HPDE6-E6E7 (cell line): ENCODE measurements around the gene ANAPC2.

Source experiments
- DNase-seq: peaks from one replicate; pipeline ENCODE4 v3.0.0; 2011; ENCODE audit warnings: missing footprints; ENCODE audit errors: extremely low spot score

ANAPC2 gene

DNA sequence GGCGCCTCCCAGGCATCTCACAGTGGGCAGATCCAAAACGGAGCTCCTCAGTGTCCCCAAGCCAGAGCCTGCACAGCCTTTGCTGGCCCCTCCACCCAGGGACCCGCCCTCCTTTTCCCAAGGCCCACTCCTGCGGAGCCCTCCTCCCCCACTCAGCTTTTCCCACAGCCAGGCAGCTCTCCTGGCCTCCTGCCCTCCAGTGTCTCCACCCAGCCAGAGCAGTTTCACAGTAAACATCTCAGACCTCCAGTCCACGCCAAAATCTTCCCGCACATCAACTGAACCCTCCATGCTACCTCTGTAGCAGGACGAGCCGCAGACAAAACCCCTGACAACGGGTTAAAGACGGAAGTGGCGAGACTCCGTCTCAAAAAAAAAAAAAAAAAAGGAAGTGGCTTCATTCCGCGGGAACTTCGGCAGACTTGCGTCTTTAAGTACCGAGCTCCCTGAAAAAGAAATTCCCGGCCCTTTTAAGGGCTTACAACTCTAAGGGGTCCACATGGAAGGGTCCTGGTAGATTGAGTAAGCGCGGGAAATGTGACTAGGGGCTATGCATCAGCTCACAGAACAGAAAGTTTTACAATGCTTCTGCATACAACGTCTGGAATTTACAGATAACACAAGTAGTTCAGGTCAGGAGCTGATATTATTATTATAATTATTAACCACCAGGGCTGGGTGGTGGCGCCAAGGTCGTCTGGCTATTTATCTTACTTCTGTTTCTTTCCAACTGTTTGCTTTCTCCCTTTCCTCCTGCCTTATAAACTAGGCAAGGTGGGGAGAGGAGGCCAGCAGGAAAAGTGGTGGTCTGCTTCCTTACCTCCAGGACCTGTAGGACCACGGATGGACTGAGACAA is 60.8 kb downstream of the ANAPC2 start:
- no peak for DNase-seq

DNA sequence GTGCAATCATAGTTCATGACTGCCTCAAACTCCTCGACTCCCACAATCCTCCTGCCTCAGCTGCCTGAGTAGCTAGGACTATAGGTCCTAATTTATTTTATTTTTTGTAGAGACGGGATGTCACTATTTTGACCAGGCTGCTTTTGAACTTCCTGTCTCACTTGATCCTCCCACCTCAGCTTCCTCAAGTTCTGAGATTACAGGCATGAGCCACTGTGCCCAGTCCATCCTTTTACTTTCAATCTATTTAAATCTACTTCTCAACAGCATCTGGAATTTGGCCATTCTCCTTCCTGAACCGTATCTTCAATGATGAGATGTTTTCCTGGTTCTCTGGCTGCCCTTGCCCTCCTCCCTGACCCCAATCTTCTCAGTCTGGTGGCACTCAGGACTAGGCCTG is 61.6 kb downstream of the ANAPC2 start:
- no peak for DNase-seq
